ENCODE measurements around the gene GLIS1. TPM values are rescaled to one million over a fixed set of nuclear protein-coding genes. Genes with fewer than 3 reads are reported as not detected.

GLIS1 gene
- total and polyA plus RNA-seq, 10 of the 15 experiments (the other 5 are each of a cell fraction or from before 2014, with no cell fraction given) = not detected

GRCh38 chr1:53543130-53543777, 195.7 kb downstream of the GLIS1 start:
- ChIA-PET RAD21 (ENCODE audit: unreplicated experiment) (no interaction called here), POLR2A (no interaction called here), CTCF (no interaction called here), SMC1A (ENCODE audit: uncharacterized antibody, unreplicated experiment) (no interaction called here)
- Histone ChIP-seq H3K79me2 (ENCODE audit: control insufficient read depth, insufficient read depth, low read length) (no peaks in the 10 kb centered on the region), H4K20me1 (ENCODE audit: control insufficient read depth, insufficient read depth) (no peaks in the 10 kb centered on the region), H3K27ac (ENCODE audit: control insufficient read depth, insufficient read depth) (no peak overlapping the region), H3K4me3 (no peak overlapping the region), H3K9ac (ENCODE audit: control insufficient read depth, insufficient read depth, low read length) (no peak overlapping the region), H3K27me3 (replicated peaks in 1 of 2; ENCODE audit: control insufficient read depth in 2 of 2, insufficient read depth in 2 of 2, low read length in 1 of 2) (peaks cover 0 to 1% of the 10 kb centered on the region in 2 experiments; a peak in 1 of 4 replicates), H3K36me3 (ENCODE audit: control insufficient read depth in 2 of 2, insufficient read depth in 2 of 2, low read length in 1 of 2) (no peaks in the 10 kb centered on the region), H2AFZ (ENCODE audit: control insufficient read depth, low read depth, low read length) (no peak overlapping the region), H3K4me2 (ENCODE audit: control insufficient read depth, insufficient read depth) (no peak overlapping the region), H3K4me1 (ENCODE audit: control insufficient read depth, insufficient read depth, low read length) (no peaks in the 10 kb centered on the region), H3K9me3 (replicated peaks; ENCODE audit: control insufficient read depth, insufficient read depth, low read length) (no peaks in the 10 kb centered on the region)
- in situ Hi-C loops (cut with MboI) = no loop called here
- DNase-seq (ENCODE audit: low read depth, low spot score) (no peak), ATAC-seq (no peak), FAIRE-seq (no peak)
- WGBS (ENCODE audit: insufficient coverage, insufficient replicate concordance, low lambda C conversion rate, missing lambda C conversion rate) = 34% methylated on average over 14 of the region's 14 CpGs
- no TSS peak for BruUV-seq (replicated peaks)
- intact Hi-C loops (cut with micrococcal nuclease; ENCODE audit: unreplicated experiment) = no loop called here
- TF ChIP-seq ZBTB33 (IDR thresholded peaks at IDR 0.05) = no peak
- no peak for TF ChIP-seq EED (IDR thresholded peaks at IDR 0.05; ENCODE audit: low read depth)
- no peak for TF ChIP-seq CBFB (IDR thresholded peaks at IDR 0.05; ENCODE audit: low read depth)

- ChIA-PET CTCF (no interaction called here), SMC1A (ENCODE audit: uncharacterized antibody, unreplicated experiment) (no interaction called here), RAD21 (ENCODE audit: unreplicated experiment) (no interaction called here), POLR2A (no interaction called here)
- in situ Hi-C loops (cut with MboI) (no loop called here), intact Hi-C loops (cut with micrococcal nuclease; ENCODE audit: unreplicated experiment) (no loop called here)
- DNase-seq (ENCODE audit: low read depth, low spot score) (no peak), ATAC-seq (no peak), FAIRE-seq (no peak)
- no peak overlapping the region for H2AFZ ChIP-seq (ENCODE audit: control insufficient read depth, low read depth, low read length)
- 27% methylated on average over 5 of the region's 5 CpGs for WGBS (ENCODE audit: insufficient coverage, insufficient replicate concordance, low lambda C conversion rate, missing lambda C conversion rate)
- no peak overlapping the region for H3K4me2 ChIP-seq (ENCODE audit: control insufficient read depth, insufficient read depth)
- H3K4me3 ChIP-seq = no peak overlapping the region
- no peaks in the 10 kb centered on the region for H3K79me2 ChIP-seq (ENCODE audit: control insufficient read depth, insufficient read depth, low read length)
- no peak overlapping the region for H3K9ac ChIP-seq (ENCODE audit: control insufficient read depth, insufficient read depth, low read length)
- no peak for TF ChIP-seq EGR1 (IDR thresholded peaks at IDR 0.05; ENCODE audit: borderline replicate concordance in 1 of 2, low read depth in 2 of 2, low read length in 2 of 2)
- no peak for TF ChIP-seq SIX5 (IDR thresholded peaks at IDR 0.05; ENCODE audit: low read depth, low read length, severe bottlenecking)
- TF ChIP-seq ZNF384 (IDR thresholded peaks at IDR 0.05; ENCODE audit: borderline replicate concordance, low read depth, low read length) = no peak
- TF ChIP-seq ZNF622 (IDR thresholded peaks at IDR 0.05) = no peak
- no peak for TF ChIP-seq ZNF274 (IDR thresholded peaks at IDR 0.05; ENCODE audit: insufficient read depth, insufficient read length)
- no peak for TF ChIP-seq GABPA (IDR thresholded peaks at IDR 0.05; ENCODE audit: low read depth)
- TF ChIP-seq MYC (IDR thresholded peaks at IDR 0.05; ENCODE audit: insufficient read depth, insufficient read length, insufficient replicate concordance, low read length, severe bottlenecking) = no peak
- no peak for TF ChIP-seq NRF1 (conservative IDR thresholded peaks at IDR 0.05; ENCODE audit: low read depth, low read length)
- TF ChIP-seq, protein P1, sequence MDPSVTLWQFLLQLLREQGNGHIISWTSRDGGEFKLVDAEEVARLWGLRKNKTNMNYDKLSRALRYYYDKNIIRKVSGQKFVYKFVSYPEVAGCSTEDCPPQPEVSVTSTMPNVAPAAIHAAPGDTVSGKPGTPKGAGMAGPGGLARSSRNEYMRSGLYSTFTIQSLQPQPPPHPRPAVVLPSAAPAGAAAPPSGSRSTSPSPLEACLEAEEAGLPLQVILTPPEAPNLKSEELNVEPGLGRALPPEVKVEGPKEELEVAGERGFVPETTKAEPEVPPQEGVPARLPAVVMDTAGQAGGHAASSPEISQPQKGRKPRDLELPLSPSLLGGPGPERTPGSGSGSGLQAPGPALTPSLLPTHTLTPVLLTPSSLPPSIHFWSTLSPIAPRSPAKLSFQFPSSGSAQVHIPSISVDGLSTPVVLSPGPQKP (IDR thresholded peaks at IDR 0.05; ENCODE audit: low read depth, low read length) = no peak
- BruUV-seq (replicated peaks) = no TSS peak
- H3K27ac ChIP-seq (ENCODE audit: control insufficient read depth, insufficient read depth) = no peak overlapping the region
- no peaks in the 10 kb centered on the region for H3K36me3 ChIP-seq (ENCODE audit: control insufficient read depth in 2 of 2, insufficient read depth in 2 of 2, low read length in 1 of 2)
- no peaks in the 10 kb centered on the region for H3K4me1 ChIP-seq (ENCODE audit: control insufficient read depth, insufficient read depth, low read length)
- H3K27me3 ChIP-seq (replicated peaks in 1 of 2; ENCODE audit: control insufficient read depth in 2 of 2, insufficient read depth in 2 of 2, low read length in 1 of 2) = peaks cover 0 to 1% of the 10 kb centered on the region in 2 experiments; a peak in 1 of 4 replicates
- no peaks in the 10 kb centered on the region for H3K9me3 ChIP-seq (replicated peaks; ENCODE audit: control insufficient read depth, insufficient read depth, low read length)
- H4K20me1 ChIP-seq (ENCODE audit: control insufficient read depth, insufficient read depth) = no peaks in the 10 kb centered on the region
These were observed 196.4 kb downstream of the GLIS1 start for GRCh38 chr1:53542551-53542950.

Measured in GM12878 (cell line).